ENCODE measurements around the gene DEAF1.

- TF ChIP-seq POLR2A (IDR thresholded peaks at IDR 0.05; ENCODE audit: borderline replicate concordance, extremely low read depth, insufficient read depth, insufficient read length) (no peak), FOSL1 (IDR thresholded peaks at IDR 0.05; ENCODE audit: low read depth) (no peak), EZH2 (IDR thresholded peaks at IDR 0.05) (no peak), YY1 (IDR thresholded peaks at IDR 0.05; ENCODE audit: extremely low read depth, insufficient replicate concordance, low read depth, low read length) (no peak), ZNF274 (IDR thresholded peaks at IDR 0.05; ENCODE audit: low read depth, low read length) (no peak), RAD21 (IDR thresholded peaks at IDR 0.05; ENCODE audit: low read depth) (no peak), SP1 (IDR thresholded peaks at IDR 0.05; ENCODE audit: low read depth) (no peak), CEBPB (IDR thresholded peaks at IDR 0.05; ENCODE audit: low read depth) (no peak)
- TF ChIP-seq, protein P1, sequence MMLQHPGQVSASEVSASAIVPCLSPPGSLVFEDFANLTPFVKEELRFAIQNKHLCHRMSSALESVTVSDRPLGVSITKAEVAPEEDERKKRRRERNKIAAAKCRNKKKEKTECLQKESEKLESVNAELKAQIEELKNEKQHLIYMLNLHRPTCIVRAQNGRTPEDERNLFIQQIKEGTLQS (IDR thresholded peaks at IDR 0.05) = no peak
Observed at GRCh38 chr11:657691-658126, 37.3 kb downstream of the DEAF1 start.

Measured in HCT116 (cell line).